H1 (cell line): Measurements from ENCODE around the gene APLP2. TPM values are rescaled to one million over a fixed set of nuclear protein-coding genes. Genes with fewer than 3 reads are reported as not detected.

Experiments used
- CTCF ChIA-PET: fragments of 300-600 bp; sonication (Branson Sonifier 250); formaldehyde crosslinking; loops from one replicate; lab custom pipeline; 2021; ENCODE audit not compliant: partially characterized antibody; lab: Charles Lee
- POLR2A ChIA-PET: fragments of 300-600 bp; sonication (Branson Sonifier 250); formaldehyde crosslinking; loops from one replicate; lab custom pipeline; 2021; ENCODE audit warnings: inconsistent platforms; ENCODE audit not compliant: partially characterized antibody; lab: Charles Lee
- DNase-seq, 2 experiments: peaks; one replicate each; pipeline versions ENCODE4 v3.0.0 to v3.0.0-alpha.2; 2010 to 2022; ENCODE audit warnings: low spot score in 2 of 2, low read depth in 1 of 2, mixed read lengths in 1 of 2
- FAIRE-seq: peaks from 2 replicates; lab custom pipeline; 2011; peaks lifted over from hg19 to GRCh38; lab: Jason Lieb, UNC
- H2AFZ ChIP-seq: 2 replicates; pipeline ENCODE4 v1.8.1; 2012; ENCODE audit warnings: low read length, inconsistent platforms
- H2AK5ac ChIP-seq: 2 replicates; pipeline ENCODE4 v1.6.1; 2013; ENCODE audit warnings: low read depth, low read length
- H2BK120ac ChIP-seq: replicated peaks from 2 replicates; pipeline ENCODE3; 2013; ENCODE audit warnings: low read depth, low read length, inconsistent platforms
- H2BK12ac ChIP-seq: 2 replicates; pipeline ENCODE4 v1.6.1; 2013; ENCODE audit warnings: low read depth, low read length
- H2BK15ac ChIP-seq: 2 replicates; pipeline ENCODE4 v1.6.1; 2013; ENCODE audit warnings: low read length
- H2BK20ac ChIP-seq: 2 replicates; pipeline ENCODE4 v1.6.1; 2013; ENCODE audit warnings: low read length
- H2BK5ac ChIP-seq: 2 replicates; pipeline ENCODE4 v1.6.1; 2013; ENCODE audit warnings: low read depth, low read length
- H3K14ac ChIP-seq: 2 replicates; pipeline ENCODE4 v1.6.1; 2013; ENCODE audit warnings: inconsistent platforms; ENCODE audit not compliant: insufficient read length
- H3K18ac ChIP-seq: 2 replicates; pipeline ENCODE4 v1.6.1; 2013; ENCODE audit warnings: low read length; ENCODE audit errors: extremely low read depth
- H3K23ac ChIP-seq: 2 replicates; pipeline ENCODE4 v1.6.1; 2013; ENCODE audit warnings: inconsistent platforms; ENCODE audit not compliant: insufficient read length
- H3K23me2 ChIP-seq: 2 replicates; pipeline ENCODE4 v1.6.1; 2013; ENCODE audit warnings: low read depth, low read length
- H3K27ac ChIP-seq: 2 replicates; pipeline ENCODE4 v1.6.1; 2011; ENCODE audit warnings: low read depth, low read length, inconsistent platforms
- H3K27me3 ChIP-seq, 4 experiments: replicated peaks in 1 of 4; 1 replicate in 1 of 4; 2 replicates in 3 of 4; pipeline versions ENCODE4 v1.6.1 to v1.8.1; 2011 to 2013; ENCODE audit warnings: low read length in 3 of 4, mild to moderate bottlenecking in 3 of 4, inconsistent platforms in 2 of 4, mixed read lengths in 2 of 4, moderate library complexity in 1 of 4; ENCODE audit not compliant: control insufficient read depth in 3 of 4, insufficient read depth in 3 of 4; ENCODE audit errors: extremely low read depth in 1 of 4
- H3K36me3 ChIP-seq, 4 experiments: 2 replicates each; pipeline versions ENCODE4 v1.6.1 to v1.8.1; 2011 to 2013; ENCODE audit warnings: mild to moderate bottlenecking in 4 of 4, low read length in 3 of 4, moderate library complexity in 2 of 4, control low read depth in 1 of 4, inconsistent platforms in 1 of 4; ENCODE audit not compliant: insufficient read depth in 4 of 4, control insufficient read depth in 2 of 4
- H3K4ac ChIP-seq: replicated peaks from 2 replicates; pipeline ENCODE3; 2013; ENCODE audit warnings: low read length, low read depth, mixed read lengths, inconsistent platforms; ENCODE audit not compliant: insufficient read length
- H3K4me1 ChIP-seq, 4 experiments: replicated peaks in 1 of 4; 1 replicate in 1 of 4; 2 replicates in 3 of 4; pipeline versions ENCODE4 v1.6.1 to v1.8.1; 2011 to 2013; ENCODE audit warnings: low read length in 3 of 4, inconsistent platforms in 2 of 4, mixed read lengths in 1 of 4; ENCODE audit not compliant: insufficient read depth in 4 of 4, control insufficient read depth in 3 of 4
- H3K4me2 ChIP-seq, 2 experiments: 2 replicates each; pipeline versions ENCODE4 v1.6.1 to v1.8.1; 2011 to 2013; ENCODE audit warnings: low read depth in 2 of 2, low read length in 2 of 2, control low read depth in 1 of 2, inconsistent platforms in 1 of 2, mild to moderate bottlenecking in 1 of 2; ENCODE audit not compliant: insufficient read depth in 1 of 2
- H3K4me3 ChIP-seq, 4 experiments: fragments of 200-600, 300-600 bp in 1 of 4; sonication (generic), shearing (Covaris generic), sonication (Bioruptor Twin) in 1 of 4; 2 replicates each; pipeline versions ENCODE4 v1.5.1 to v1.8.1; 2011 to 2016; ENCODE audit warnings: low read length in 4 of 4, low read depth in 3 of 4, control low read depth in 2 of 4, inconsistent platforms in 2 of 4, mild to moderate bottlenecking in 2 of 4, mixed read lengths in 1 of 4, moderate library complexity in 1 of 4; ENCODE audit not compliant: insufficient read depth in 2 of 4; ENCODE audit errors: extremely low read depth in 1 of 4
- H3K56ac ChIP-seq: replicated peaks from 2 replicates; pipeline ENCODE3; 2013; ENCODE audit warnings: low read depth, mild to moderate bottlenecking, mixed read lengths, low read length, inconsistent platforms; ENCODE audit not compliant: insufficient read length
- H3K79me1 ChIP-seq: 2 replicates; pipeline ENCODE4 v1.6.1; 2013; ENCODE audit warnings: low read depth, low read length, control low read depth
- H3K79me2 ChIP-seq, 2 experiments: 2 replicates each; pipeline versions ENCODE4 v1.6.1 to v1.8.1; 2012 to 2013; ENCODE audit warnings: low read length in 2 of 2, mild to moderate bottlenecking in 2 of 2, inconsistent platforms in 1 of 2; ENCODE audit not compliant: insufficient read depth in 2 of 2, control insufficient read depth in 1 of 2
- H3K9ac ChIP-seq, 4 experiments: replicated peaks in 1 of 4; 1 replicate in 1 of 4; 2 replicates in 3 of 4; pipeline versions ENCODE4 v1.6.1 to v1.8.1; 2011 to 2013; ENCODE audit warnings: low read depth in 3 of 4, low read length in 3 of 4, control low read depth in 2 of 4, mild to moderate bottlenecking in 2 of 4, moderate library complexity in 2 of 4, inconsistent platforms in 1 of 4; ENCODE audit errors: extremely low read depth in 1 of 4
- H3K9me3 ChIP-seq, 2 experiments: 2 replicates each; pipeline versions ENCODE4 v1.6.1 to v1.8.1; 2012 to 2013; ENCODE audit warnings: mild to moderate bottlenecking in 2 of 2, moderate library complexity in 2 of 2, control low read depth in 1 of 2, inconsistent platforms in 1 of 2, low read depth in 1 of 2, low read length in 1 of 2, mixed read lengths in 1 of 2; ENCODE audit not compliant: insufficient read depth in 2 of 2
- H4K20me1 ChIP-seq, 2 experiments: replicated peaks in 1 of 2; 2 replicates each; pipeline versions ENCODE3 to v1.8.1; 2011 to 2013; ENCODE audit warnings: inconsistent platforms in 2 of 2, low read length in 2 of 2, mild to moderate bottlenecking in 1 of 2; ENCODE audit not compliant: insufficient read depth in 2 of 2, control insufficient read depth in 1 of 2
- H4K5ac ChIP-seq: 2 replicates; pipeline ENCODE4 v1.6.1; 2013; ENCODE audit warnings: low read length, low read depth, mixed read lengths, inconsistent platforms; ENCODE audit not compliant: insufficient read length
- H4K8ac ChIP-seq: 2 replicates; pipeline ENCODE4 v1.8.0; 2013; ENCODE audit warnings: mild to moderate bottlenecking, moderate library complexity, low read length, inconsistent platforms; ENCODE audit not compliant: insufficient read depth; ENCODE audit errors: extremely low read depth
- H4K91ac ChIP-seq: replicated peaks from 2 replicates; pipeline ENCODE3; 2013; ENCODE audit warnings: low read length, mixed read lengths, inconsistent platforms; ENCODE audit not compliant: insufficient read length
- GABPA ChIP-seq: IDR thresholded peaks from 2 replicates; pipeline ENCODE4 v1.6.1; 2011; ENCODE audit warnings: mild to moderate bottlenecking, low read length, moderate library complexity, borderline replicate concordance; ENCODE audit not compliant: insufficient read depth
- TEAD4 ChIP-seq: IDR thresholded peaks from 2 replicates; pipeline ENCODE4 v1.6.1; 2012; ENCODE audit warnings: low read depth, low read length, inconsistent platforms, mixed read lengths
- WGBS, 2 experiments: shearing (Covaris generic) in 1 of 2; methylation state at CpG; one replicate each; pipeline versions ENCODE4 v1.1.6 to v1.1.7; 2013 to 2015; ENCODE audit warnings: low lambda C conversion rate in 2 of 2, mixed read lengths in 2 of 2, inconsistent platforms in 1 of 2, low coverage in 1 of 2, missing lambda C conversion rate in 1 of 2; ENCODE audit not compliant: insufficient replicate concordance in 2 of 2, insufficient coverage in 1 of 2, insufficient read length in 1 of 2; ENCODE audit errors: extremely low coverage in 1 of 2, missing lambda C conversion rate in 1 of 2; 5-methylcytosine and 5-hydroxymethylcytosine counted together
- polyA plus RNA-seq, 7 experiments: library from polyadenylated mRNA; depleted of rRNA in 3 of 7; stranded (reverse) in 5 of 7; unstranded in 2 of 7; fragments of >200 nt in 5 of 7; fragments of 200-250 nt in 2 of 7; gene quantifications; 1 replicate in 5 of 7; 2 replicates in 1 of 7; 4 replicates in 1 of 7; pipeline versions ENCODE4 v1.2.1 to v1.2.3, GENCODE V29; 2011 to 2013; ENCODE audit warnings: missing spikeins in 2 of 7, mixed read lengths in 2 of 7
- total RNA-seq: library from RNA; stranded (reverse); fragmentation: NEBNext Ultra II Directional; extraction: Animal tissue kit (Norgen Biotek cat#: 25700); gene quantifications from 2 replicates; pipeline ENCODE4 v1.2.1, GENCODE V29; 2021

Gene APLP2
- total and polyA plus RNA-seq, 2 of the 8 experiments (the other 6 are each of a cell fraction or from before 2014, with no cell fraction given): 222 to 315 TPM

GRCh38 chr11:130070846-130071200, 1.1 kb downstream of the APLP2 start:
- H3K4me3 ChIP-seq: peak overlapping the region; percentile 66 to 97 (median 86)
- no peak for FAIRE-seq
- TF ChIP-seq TEAD4: 0 out of 2 replicates have a peak, but pooled peaks have one; percentile 4
- no peak for TF ChIP-seq GABPA
- TF ChIP-seq, all 59 proteins: peak for 1
- Histone ChIP-seq H3K9me3 (no peaks in the 10 kb centered on the region), H2BK20ac (no peak overlapping the region), H4K8ac (peak overlapping the region; percentile 74; the same call in 1 of the 2 replicates), H3K4me1 (peaks cover 2 to 7% (median 6%) of the 10 kb centered on the region in 4 experiments; a peak in 5 of 7 replicates), H3K14ac (no peak overlapping the region), H3K36me3 (no peaks in the 10 kb centered on the region), H4K91ac (no peak overlapping the region), H3K27ac (no peak overlapping the region), H3K56ac (no peak overlapping the region), H4K20me1 (peaks cover 11 to 15% of the 10 kb centered on the region in 2 experiments), H4K5ac (no peak overlapping the region), H3K18ac (no peak overlapping the region), H3K4me2 (peak overlapping the region; percentile 63 to 97), H3K79me2 (peaks cover 24 to 53% of the 10 kb centered on the region in 2 experiments), H3K27me3 (peaks cover 3 to 20% (median 14%) of the 10 kb centered on the region in 4 experiments), H3K4ac (no peak overlapping the region), H2BK5ac (no peak overlapping the region), H3K79me1 (no peaks in the 10 kb centered on the region; the same call in none of the 2 replicates), H2AFZ (no peak overlapping the region), H3K23me2 (peaks cover 13% of the 10 kb centered on the region), H2AK5ac (no peak overlapping the region), H2BK120ac (no peak overlapping the region), H3K9ac (peak overlapping the region; percentile 57 to 91 (median 71); a peak in 5 of 7 replicates), H3K23ac (no peak overlapping the region), H2BK15ac (no peak overlapping the region), H2BK12ac (no peak overlapping the region)
- WGBS, 2 experiments: 3% methylated on average over 13 of the region's 23 CpGs; no CpG with 5 or more reads in 1 of the 2 experiments
- CTCF ChIA-PET: interaction anchor here (0.8 to 1.7 kb wide), 6 partner anchors 48 to 148 kb away, joined by 3 to 7 read pairs (median 4); no protein-coding TSS in a partner anchor
- DNase-seq: no peak
- POLR2A ChIA-PET: interaction anchor here (0.7 to 3.7 kb wide), 13 partner anchors 9 to 148 kb away, joined by 3 to 39 read pairs (median 4); partner anchors contain the start of gene PRDM10
